DOHH2 (cell line): ENCODE results near the gene EPB41L3.

ENCODE experiments used
- H3F3A ChIP-seq: fragments of 200-600 bp; sonication (generic), shearing (Covaris generic); 2 replicates; pipeline ENCODE4 v1.6.0; 2016; ENCODE audit warnings: antibody characterized with exemption, mild to moderate bottlenecking; ENCODE audit not compliant: control insufficient read depth, insufficient read depth
- H3K27ac ChIP-seq: fragments of 200-600 bp; sonication (generic); 2 replicates; pipeline ENCODE4 v1.5.1; 2014; ENCODE audit warnings: low read depth, mild to moderate bottlenecking, low read length, moderate library complexity
- H3K27me3 ChIP-seq: fragments of 200-600 bp; sonication (generic); 2 replicates; pipeline ENCODE4 v1.6.1; 2014; ENCODE audit warnings: mild to moderate bottlenecking, low read length, mixed read lengths; ENCODE audit not compliant: control insufficient read depth
- H3K36me3 ChIP-seq: fragments of 200-600 bp; sonication (generic); 2 replicates; pipeline ENCODE4 v1.6.1; 2014; ENCODE audit warnings: mild to moderate bottlenecking, low read length, moderate library complexity, mixed read lengths; ENCODE audit not compliant: control insufficient read depth
- H3K4me1 ChIP-seq: fragments of 200-600 bp; sonication (generic); 2 replicates; pipeline ENCODE4 v1.6.1; 2014; ENCODE audit warnings: mild to moderate bottlenecking, low read length, mixed read lengths; ENCODE audit not compliant: control insufficient read depth
- H3K4me2 ChIP-seq: fragments of 200-600 bp; sonication (generic); 2 replicates; pipeline ENCODE4 v1.6.0; 2014; ENCODE audit warnings: mild to moderate bottlenecking, low read length, moderate library complexity
- H3K4me3 ChIP-seq: fragments of 200-600 bp; sonication (generic); 2 replicates; pipeline ENCODE4 v1.5.1; 2014; ENCODE audit warnings: mild to moderate bottlenecking, low read length, mixed read lengths
- H3K79me2 ChIP-seq: fragments of 200-600 bp; sonication (generic); 2 replicates; pipeline ENCODE4 v1.6.1; 2014; ENCODE audit warnings: mild to moderate bottlenecking, low read length, mixed read lengths; ENCODE audit not compliant: control insufficient read depth
- H3K9me2 ChIP-seq: fragments of 200-600 bp; sonication (generic); replicated peaks from 2 replicates; pipeline ENCODE4 v1.6.1; 2014; ENCODE audit warnings: mild to moderate bottlenecking, low read length, mixed read lengths; ENCODE audit not compliant: control insufficient read depth
- H3K9me3 ChIP-seq: fragments of 200-600 bp; sonication (generic); 2 replicates; pipeline ENCODE4 v1.6.1; 2014; ENCODE audit warnings: antibody characterized with exemption, low read length, mixed read lengths; ENCODE audit not compliant: control insufficient read depth, insufficient read depth
- H4K20me1 ChIP-seq: fragments of 200-600 bp; sonication (generic); 2 replicates; pipeline ENCODE4 v1.6.0; 2014; ENCODE audit warnings: low read depth, mild to moderate bottlenecking, antibody characterized with exemption, low read length, moderate library complexity; ENCODE audit not compliant: control insufficient read depth, insufficient read depth
- CTCF ChIP-seq: fragments of 200-600 bp; sonication (generic); IDR thresholded peaks from one replicate; pipeline ENCODE4 v1.5.1; 2014; ENCODE audit warnings: antibody characterized with exemption, mild to moderate bottlenecking, low read depth, low read length; ENCODE audit not compliant: poor library complexity, severe bottlenecking
- EZH2phosphoT487 ChIP-seq: fragments of 200-600 bp; sonication (generic); IDR thresholded peaks from 2 replicates; pipeline ENCODE4 v1.6.1; 2017; ENCODE audit warnings: borderline replicate concordance, mild to moderate bottlenecking, antibody characterized with exemption, low read length, moderate library complexity, mixed read lengths

EPB41L3 gene

GRCh38 chr18:5519448-5520298, 24.1 kb downstream of the EPB41L3 start:
- TF ChIP-seq EZH2phosphoT487 (no peak), CTCF (no peak)
- no peaks in the 10 kb centered on the region for H3K36me3 ChIP-seq
- no peak overlapping the region for H3K4me2 ChIP-seq
- H3K9me3 ChIP-seq = no peaks in the 10 kb centered on the region
- no peak overlapping the region for H3K27ac ChIP-seq
- no peaks in the 10 kb centered on the region for H3K4me1 ChIP-seq
- no peaks in the 10 kb centered on the region for H3K9me2 ChIP-seq
- H3K4me3 ChIP-seq = no peak overlapping the region
- no peaks in the 10 kb centered on the region for H3K27me3 ChIP-seq
- H3K79me2 ChIP-seq = no peaks in the 10 kb centered on the region
- no peaks in the 10 kb centered on the region for H3F3A ChIP-seq
- no peaks in the 10 kb centered on the region for H4K20me1 ChIP-seq

GRCh38 chr18:5518899-5519371, 24.9 kb downstream of the EPB41L3 start:
- Histone ChIP-seq H3F3A (no peaks in the 10 kb centered on the region), H3K79me2 (no peaks in the 10 kb centered on the region), H3K9me2 (no peaks in the 10 kb centered on the region), H3K4me2 (no peak overlapping the region), H3K9me3 (no peaks in the 10 kb centered on the region), H3K27me3 (no peaks in the 10 kb centered on the region), H3K36me3 (no peaks in the 10 kb centered on the region), H3K27ac (no peak overlapping the region), H3K4me1 (no peaks in the 10 kb centered on the region), H4K20me1 (no peaks in the 10 kb centered on the region), H3K4me3 (no peak overlapping the region)
- TF ChIP-seq CTCF (no peak), EZH2phosphoT487 (no peak)

GRCh38 chr18:5518179-5518770, 25.5 kb downstream of the EPB41L3 start:
- no peak for TF ChIP-seq CTCF
- no peak for TF ChIP-seq EZH2phosphoT487

More at GRCh38 chr18:5518179-5518770, 25.5 kb downstream of the EPB41L3 start:
- no peaks in the 10 kb centered on the region for H3K9me3 ChIP-seq
- no peaks in the 10 kb centered on the region for H3F3A ChIP-seq
- no peak overlapping the region for H3K4me2 ChIP-seq
- H3K79me2 ChIP-seq = no peaks in the 10 kb centered on the region
- H3K4me3 ChIP-seq = no peak overlapping the region
- no peaks in the 10 kb centered on the region for H3K4me1 ChIP-seq
- H3K27me3 ChIP-seq = no peaks in the 10 kb centered on the region
- no peaks in the 10 kb centered on the region for H3K36me3 ChIP-seq
- H3K27ac ChIP-seq = no peak overlapping the region
- no peaks in the 10 kb centered on the region for H4K20me1 ChIP-seq
- H3K9me2 ChIP-seq = no peaks in the 10 kb centered on the region
